Colonic mucosa (tissue), 4 donors: ENCODE data around the gene FGF6. TPM values are rescaled to one million over a fixed set of nuclear protein-coding genes. Genes with fewer than 3 reads are reported as not detected.
A peak's percentile ranks its signal among the peaks of the same experiment; 100 is the strongest.

Experiments used
- DNase-seq: peaks from one replicate; pipeline ENCODE4 v3.0.0-alpha.2; 2020
- H3K27ac ChIP-seq: fragments of 200-600 bp; one replicate; pipeline ENCODE4 v1.8.0; 2021
- H3K27me3 ChIP-seq: fragments of 200-600 bp; one replicate; pipeline ENCODE4 v1.8.0; 2021
- H3K36me3 ChIP-seq: fragments of 200-600 bp; one replicate; pipeline ENCODE4 v1.8.0; 2021
- H3K4me1 ChIP-seq: fragments of 200-600 bp; one replicate; pipeline ENCODE4 v1.8.0; 2021; ENCODE audit warnings: mild to moderate bottlenecking
- H3K4me3 ChIP-seq: fragments of 200-600 bp; one replicate; pipeline ENCODE4 v1.8.0; 2021
- H3K9ac ChIP-seq, 2 donors: one replicate each; pipeline ENCODE4 v1.7.0; 2013; ENCODE audit warnings: control low read depth in 2 of 2, low read depth in 2 of 2, low read length in 2 of 2
- H3K9me3 ChIP-seq: fragments of 200-600 bp; one replicate; pipeline ENCODE4 v1.8.0; 2021
- intact Hi-C: fragments of 100-400 bp; cut with DNase I; formaldehyde crosslinking; loops from one replicate; pipeline ENCODE4 v1.14.1; 2022
- total RNA-seq, 2 donors: library from RNA; stranded (reverse); fragmentation: NEBNext Ultra II Directional in 1 of 2; extraction: Animal tissue kit (Norgen Biotek cat#: 25700) in 1 of 2; gene quantifications; one replicate each; pipeline ENCODE4 v1.2.1, GENCODE V29; 2021
- TF ChIP-seq, protein P1 (sequence below): fragments of 200-600 bp; IDR thresholded peaks from one replicate; pipeline ENCODE4 v1.8.0; 2022; ENCODE audit warnings: antibody characterized with exemption, mild to moderate bottlenecking
- donor health status: healthy.
- donor health status: DM: no; HTN: no; CAD: no.
- donor health status: DM: no; HTN: no; CAD: no.

The FGF6 gene
- total RNA-seq, 2 donors from 2014 or later = not detected

DNA sequence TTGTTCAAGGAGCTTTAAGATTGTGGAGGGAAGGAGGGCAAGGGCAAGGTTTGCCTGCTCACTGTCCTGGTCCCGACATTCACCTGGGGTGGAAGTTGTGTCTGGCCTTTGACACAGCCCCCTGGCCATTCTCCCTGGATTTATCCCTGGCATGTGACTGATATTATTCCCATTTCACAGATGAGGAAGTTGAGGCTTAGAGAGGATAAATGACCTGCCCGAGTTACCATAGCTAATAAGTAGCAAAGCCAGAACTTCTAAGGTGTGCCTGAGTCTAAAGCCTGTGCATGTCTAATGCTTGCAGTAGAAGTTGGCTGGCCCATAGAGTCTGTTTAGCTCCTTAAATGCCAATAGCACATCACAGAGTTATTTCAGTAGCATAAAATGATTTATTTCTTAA, 720 bp upstream of the FGF6 start:
- no peak overlapping the region for H3K4me3 ChIP-seq
- no peaks in the 10 kb centered on the region for H3K4me1 ChIP-seq
- no peaks in the 10 kb centered on the region for H3K27me3 ChIP-seq
- no peak overlapping the region for H3K9ac ChIP-seq
- H3K36me3 ChIP-seq = no peaks in the 10 kb centered on the region
- no peak for DNase-seq
- H3K9me3 ChIP-seq = no peaks in the 10 kb centered on the region
- no peak overlapping the region for H3K27ac ChIP-seq
- intact Hi-C loops = no loop called here
- TF ChIP-seq, protein P1, sequence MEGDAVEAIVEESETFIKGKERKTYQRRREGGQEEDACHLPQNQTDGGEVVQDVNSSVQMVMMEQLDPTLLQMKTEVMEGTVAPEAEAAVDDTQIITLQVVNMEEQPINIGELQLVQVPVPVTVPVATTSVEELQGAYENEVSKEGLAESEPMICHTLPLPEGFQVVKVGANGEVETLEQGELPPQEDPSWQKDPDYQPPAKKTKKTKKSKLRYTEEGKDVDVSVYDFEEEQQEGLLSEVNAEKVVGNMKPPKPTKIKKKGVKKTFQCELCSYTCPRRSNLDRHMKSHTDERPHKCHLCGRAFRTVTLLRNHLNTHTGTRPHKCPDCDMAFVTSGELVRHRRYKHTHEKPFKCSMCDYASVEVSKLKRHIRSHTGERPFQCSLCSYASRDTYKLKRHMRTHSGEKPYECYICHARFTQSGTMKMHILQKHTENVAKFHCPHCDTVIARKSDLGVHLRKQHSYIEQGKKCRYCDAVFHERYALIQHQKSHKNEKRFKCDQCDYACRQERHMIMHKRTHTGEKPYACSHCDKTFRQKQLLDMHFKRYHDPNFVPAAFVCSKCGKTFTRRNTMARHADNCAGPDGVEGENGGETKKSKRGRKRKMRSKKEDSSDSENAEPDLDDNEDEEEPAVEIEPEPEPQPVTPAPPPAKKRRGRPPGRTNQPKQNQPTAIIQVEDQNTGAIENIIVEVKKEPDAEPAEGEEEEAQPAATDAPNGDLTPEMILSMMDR = no peak

DNA sequence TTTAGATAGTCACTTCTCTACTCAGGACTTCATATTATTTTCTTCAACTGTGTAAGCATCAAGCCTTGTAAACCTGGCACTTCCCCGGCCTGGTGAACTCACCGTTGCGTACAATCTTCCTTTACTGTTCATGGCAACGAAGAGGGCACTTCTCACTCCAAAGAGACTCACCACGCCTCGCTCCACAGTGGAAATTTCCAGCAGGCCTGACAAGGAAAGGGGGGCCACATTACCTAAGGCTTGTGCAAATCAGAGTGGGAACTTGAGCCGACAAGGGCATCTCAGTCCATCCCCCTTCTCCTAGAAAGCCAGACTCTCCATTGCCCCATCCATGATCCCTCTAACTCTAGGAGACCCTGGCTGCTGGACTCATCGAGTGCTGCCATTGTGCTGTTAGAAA, 1.6 kb downstream of the FGF6 start:
- no peak overlapping the region for H3K9ac ChIP-seq
- TF ChIP-seq, protein P1 = no peak
- DNase-seq = peak; percentile 5
- intact Hi-C loops = no loop called here
- H3K4me3 ChIP-seq = no peak overlapping the region
- H3K4me1 ChIP-seq = no peaks in the 10 kb centered on the region
- H3K27me3 ChIP-seq = no peaks in the 10 kb centered on the region
- H3K36me3 ChIP-seq = no peaks in the 10 kb centered on the region
- H3K27ac ChIP-seq = no peak overlapping the region
- no peaks in the 10 kb centered on the region for H3K9me3 ChIP-seq

DNA sequence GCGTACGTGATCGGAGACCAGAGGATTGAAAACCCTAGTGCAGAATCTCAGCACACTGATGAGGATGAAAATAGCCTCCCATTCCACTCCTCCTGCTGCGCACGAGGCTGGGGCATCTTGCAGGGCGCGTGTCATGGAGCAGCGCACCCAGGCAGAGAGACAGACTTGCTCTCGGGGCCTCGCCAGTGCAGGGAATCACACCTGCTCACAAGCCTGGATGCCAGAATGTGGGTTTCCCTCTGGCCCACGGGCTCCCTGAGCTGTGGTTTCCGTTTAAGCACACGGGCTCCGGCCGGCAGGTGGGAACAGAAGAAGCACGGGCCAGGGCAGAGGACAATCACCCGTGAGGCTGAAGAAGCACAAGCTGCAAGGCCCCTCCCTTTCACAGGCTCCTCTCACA, 2.0 kb downstream of the FGF6 start:
- intact Hi-C loops = no loop called here

GRCh38 chr12:4441355-4442335, 4.0 kb downstream of the FGF6 start:
- Histone ChIP-seq H3K27me3 (no peaks in the 10 kb centered on the region), H3K36me3 (no peaks in the 10 kb centered on the region), H3K9ac (no peak overlapping the region), H3K27ac (no peak overlapping the region), H3K4me3 (no peak overlapping the region), H3K9me3 (no peaks in the 10 kb centered on the region), H3K4me1 (no peaks in the 10 kb centered on the region)
- DNase-seq = no peak
- TF ChIP-seq, protein P1 = no peak
- intact Hi-C loops = no loop called here

More for the DNA sequence above, 2.0 kb downstream of the FGF6 start:
- Histone ChIP-seq H3K27ac (no peak overlapping the region), H3K36me3 (no peaks in the 10 kb centered on the region), H3K27me3 (no peaks in the 10 kb centered on the region), H3K9ac (no peak overlapping the region), H3K9me3 (no peaks in the 10 kb centered on the region), H3K4me3 (no peak overlapping the region), H3K4me1 (no peaks in the 10 kb centered on the region)
- DNase-seq = no peak
- TF ChIP-seq, protein P1 = no peak

- Histone ChIP-seq H3K4me3 (no peak overlapping the region), H3K36me3 (no peaks in the 10 kb centered on the region), H3K9ac (no peak overlapping the region), H3K9me3 (no peaks in the 10 kb centered on the region), H3K4me1 (no peaks in the 10 kb centered on the region), H3K27me3 (no peaks in the 10 kb centered on the region), H3K27ac (no peak overlapping the region)
- TF ChIP-seq, protein P1 = no peak
- peak; percentile 4 for DNase-seq
- intact Hi-C loops = no loop called here
Measured at GRCh38 chr12:4440187-4440941, 5.3 kb downstream of the FGF6 start.
